ENCODE data around the gene ODAD2.

Gene ODAD2

GRCh38 chr10:27816320-27816719 is 182.6 kb downstream of the ODAD2 start:
- H3K4me3 ChIP-seq, result no peak overlapping the region
- no peaks in the 10 kb centered on the region for H3K36me3 ChIP-seq (ENCODE audit: insufficient read depth, low read length)
- H3K9ac ChIP-seq (ENCODE audit: insufficient read length), result no peak overlapping the region
- TF ChIP-seq EZH2 (IDR thresholded peaks at IDR 0.05), result no peak
- no peak for TF ChIP-seq POLR2AphosphoS5 (IDR thresholded peaks at IDR 0.05; ENCODE audit: borderline replicate concordance, low read depth, low read length)
- no peak for DNase-seq (ENCODE audit: low read depth, low spot score)
- H3K27ac ChIP-seq, result no peak overlapping the region
- H3K9me3 ChIP-seq (ENCODE audit: low read depth, low read length), result no peaks in the 10 kb centered on the region

DNA sequence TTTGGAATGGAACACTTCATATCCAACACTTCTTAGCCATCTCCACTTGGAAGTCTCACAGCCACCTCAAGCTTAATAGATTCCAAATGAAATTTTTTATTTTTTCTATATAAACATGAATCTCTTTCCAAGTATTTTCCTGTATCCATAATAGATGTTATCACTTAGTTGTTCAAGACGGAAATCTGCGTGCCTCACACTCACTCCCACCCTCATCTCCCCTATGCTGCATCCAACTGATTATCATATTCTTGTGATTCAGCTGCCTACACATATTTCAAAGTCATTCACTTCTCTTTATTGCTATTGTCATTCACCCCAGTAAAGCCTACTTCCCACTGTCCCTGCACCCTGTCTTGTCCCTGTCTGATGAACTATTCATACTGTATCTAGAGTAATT is 183.0 kb downstream of the ODAD2 start:
- H3K27ac ChIP-seq, result no peak overlapping the region
- no peaks in the 10 kb centered on the region for H3K36me3 ChIP-seq (ENCODE audit: insufficient read depth, low read length)
- DNase-seq (ENCODE audit: low read depth, low spot score), result no peak
- H3K9ac ChIP-seq (ENCODE audit: insufficient read length), result no peak overlapping the region
- H3K9me3 ChIP-seq (ENCODE audit: low read depth, low read length), result no peaks in the 10 kb centered on the region
- no peak overlapping the region for H3K4me3 ChIP-seq
- TF ChIP-seq FOXP2 (optimal IDR thresholded peaks at IDR 0.05; ENCODE audit: control extremely low read depth, extremely low read length, insufficient read depth), result no peak
- no peak for TF ChIP-seq EZH2 (IDR thresholded peaks at IDR 0.05)
- no peak for TF ChIP-seq POLR2AphosphoS5 (IDR thresholded peaks at IDR 0.05; ENCODE audit: borderline replicate concordance, low read depth, low read length)

DNA sequence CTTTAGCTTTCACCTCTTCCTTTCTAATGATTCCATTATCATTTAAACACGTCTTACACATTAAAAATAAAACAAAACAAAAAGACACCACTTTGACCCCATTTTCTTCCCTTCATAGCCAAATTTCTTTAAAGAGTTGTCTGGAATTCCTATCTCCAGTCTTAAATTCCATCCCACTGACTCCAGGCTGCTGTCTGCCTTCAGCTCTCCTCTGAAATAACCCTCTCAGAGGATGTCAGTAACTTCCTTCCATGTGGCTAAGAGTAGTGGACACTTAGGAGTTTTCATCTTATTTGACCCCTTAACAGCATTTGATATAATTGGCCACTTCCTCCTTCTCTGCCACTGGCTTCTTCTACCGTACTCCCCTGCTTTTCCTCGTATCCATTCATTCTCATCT is 183.6 kb downstream of the ODAD2 start:
- H3K4me3 ChIP-seq, result no peak overlapping the region
- H3K9ac ChIP-seq (ENCODE audit: insufficient read length), result no peak overlapping the region
- H3K36me3 ChIP-seq (ENCODE audit: insufficient read depth, low read length), result no peaks in the 10 kb centered on the region
- no peaks in the 10 kb centered on the region for H3K9me3 ChIP-seq (ENCODE audit: low read depth, low read length)
- H3K27ac ChIP-seq, result no peak overlapping the region
- no peak for DNase-seq (ENCODE audit: low read depth, low spot score)
- TF ChIP-seq FOXP2 (optimal IDR thresholded peaks at IDR 0.05; ENCODE audit: control extremely low read depth, extremely low read length, insufficient read depth), result no peak
- TF ChIP-seq EZH2 (IDR thresholded peaks at IDR 0.05), result no peak
- TF ChIP-seq POLR2AphosphoS5 (IDR thresholded peaks at IDR 0.05; ENCODE audit: borderline replicate concordance, low read depth, low read length), result no peak

GRCh38 chr10:27805180-27805579 is 193.7 kb downstream of the ODAD2 start:
- DNase-seq (ENCODE audit: low read depth, low spot score), result no peak
- Histone ChIP-seq H3K36me3 (ENCODE audit: insufficient read depth, low read length) (no peaks in the 10 kb centered on the region), H3K27ac (no peak overlapping the region), H3K9me3 (ENCODE audit: low read depth, low read length) (no peaks in the 10 kb centered on the region), H3K9ac (ENCODE audit: insufficient read length) (no peak overlapping the region), H3K4me3 (no peak overlapping the region)
- TF ChIP-seq FOXP2 (optimal IDR thresholded peaks at IDR 0.05; ENCODE audit: control extremely low read depth, extremely low read length, insufficient read depth) (no peak), EZH2 (IDR thresholded peaks at IDR 0.05) (no peak), POLR2AphosphoS5 (IDR thresholded peaks at IDR 0.05; ENCODE audit: borderline replicate concordance, low read depth, low read length) (no peak)

GRCh38 chr10:27804136-27804535 is 194.7 kb downstream of the ODAD2 start:
- no peaks in the 10 kb centered on the region for H3K36me3 ChIP-seq (ENCODE audit: insufficient read depth, low read length)
- no peak overlapping the region for H3K4me3 ChIP-seq
- no peak for DNase-seq (ENCODE audit: low read depth, low spot score)
- no peak overlapping the region for H3K27ac ChIP-seq
- no peak overlapping the region for H3K9ac ChIP-seq (ENCODE audit: insufficient read length)
- no peaks in the 10 kb centered on the region for H3K9me3 ChIP-seq (ENCODE audit: low read depth, low read length)
- TF ChIP-seq EZH2 (IDR thresholded peaks at IDR 0.05) (no peak), FOXP2 (optimal IDR thresholded peaks at IDR 0.05; ENCODE audit: control extremely low read depth, extremely low read length, insufficient read depth) (no peak), POLR2AphosphoS5 (IDR thresholded peaks at IDR 0.05; ENCODE audit: borderline replicate concordance, low read depth, low read length) (no peak)

DNA sequence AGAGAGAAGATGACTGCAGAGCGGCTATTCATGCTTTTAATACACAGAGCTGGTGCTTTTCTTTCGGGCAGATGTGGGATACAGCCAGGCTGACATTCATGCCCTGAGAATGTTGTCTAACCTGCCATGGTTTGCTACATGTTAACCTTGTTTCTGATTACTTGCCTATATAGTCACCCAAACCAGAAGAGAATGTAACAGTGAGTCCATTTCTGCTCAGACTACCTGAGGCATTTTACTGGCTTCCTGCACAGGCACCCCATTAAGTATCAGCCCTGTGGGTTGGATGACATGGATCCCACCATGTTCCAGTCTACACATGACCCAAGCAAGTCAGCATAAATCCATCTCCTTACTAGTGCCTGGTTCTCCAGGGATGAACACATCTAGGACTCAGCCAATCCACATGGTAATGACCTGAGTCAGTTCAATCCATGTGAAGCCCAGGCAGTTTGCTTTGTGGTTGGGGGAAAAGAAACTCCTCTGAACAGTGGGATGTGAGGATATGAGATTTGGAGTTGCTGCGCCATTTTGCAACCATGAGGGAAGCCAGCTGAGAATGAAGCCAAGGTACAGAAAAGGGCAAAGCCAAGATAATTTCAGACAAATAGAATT is 197.6 kb downstream of the ODAD2 start:
- Histone ChIP-seq H3K27ac (no peak overlapping the region), H3K4me3 (no peak overlapping the region), H3K9ac (ENCODE audit: insufficient read length) (no peak overlapping the region), H3K36me3 (ENCODE audit: insufficient read depth, low read length) (no peaks in the 10 kb centered on the region), H3K9me3 (ENCODE audit: low read depth, low read length) (no peaks in the 10 kb centered on the region)
- DNase-seq (ENCODE audit: low read depth, low spot score), result no peak
- TF ChIP-seq EZH2 (IDR thresholded peaks at IDR 0.05) (no peak), FOXP2 (optimal IDR thresholded peaks at IDR 0.05; ENCODE audit: control extremely low read depth, extremely low read length, insufficient read depth) (no peak)

- H3K36me3 ChIP-seq (ENCODE audit: insufficient read depth, low read length), result no peaks in the 10 kb centered on the region
- no peak for DNase-seq (ENCODE audit: low read depth, low spot score)
- no peak for TF ChIP-seq POLR2AphosphoS5 (IDR thresholded peaks at IDR 0.05; ENCODE audit: borderline replicate concordance, low read depth, low read length)
- no peak for TF ChIP-seq FOXP2 (optimal IDR thresholded peaks at IDR 0.05; ENCODE audit: control extremely low read depth, extremely low read length, insufficient read depth)
- TF ChIP-seq EZH2 (IDR thresholded peaks at IDR 0.05), result no peak
- H3K9me3 ChIP-seq (ENCODE audit: low read depth, low read length), result no peaks in the 10 kb centered on the region
- H3K4me3 ChIP-seq, result no peak overlapping the region
- no peak overlapping the region for H3K9ac ChIP-seq (ENCODE audit: insufficient read length)
- no peak overlapping the region for H3K27ac ChIP-seq
These were observed 199.8 kb downstream of the ODAD2 start for GRCh38 chr10:27799046-27799445.

- TF ChIP-seq POLR2AphosphoS5 (IDR thresholded peaks at IDR 0.05; ENCODE audit: borderline replicate concordance, low read depth, low read length) (no peak), FOXP2 (optimal IDR thresholded peaks at IDR 0.05; ENCODE audit: control extremely low read depth, extremely low read length, insufficient read depth) (no peak), EZH2 (IDR thresholded peaks at IDR 0.05) (no peak)
- H3K9me3 ChIP-seq (ENCODE audit: low read depth, low read length), result no peaks in the 10 kb centered on the region
- no peak overlapping the region for H3K9ac ChIP-seq (ENCODE audit: insufficient read length)
- no peak overlapping the region for H3K27ac ChIP-seq
- DNase-seq (ENCODE audit: low read depth, low spot score), result no peak
- no peaks in the 10 kb centered on the region for H3K36me3 ChIP-seq (ENCODE audit: insufficient read depth, low read length)
- no peak overlapping the region for H3K4me3 ChIP-seq
These were observed 204.7 kb downstream of the ODAD2 start for GRCh38 chr10:27794157-27794556.

DNA sequence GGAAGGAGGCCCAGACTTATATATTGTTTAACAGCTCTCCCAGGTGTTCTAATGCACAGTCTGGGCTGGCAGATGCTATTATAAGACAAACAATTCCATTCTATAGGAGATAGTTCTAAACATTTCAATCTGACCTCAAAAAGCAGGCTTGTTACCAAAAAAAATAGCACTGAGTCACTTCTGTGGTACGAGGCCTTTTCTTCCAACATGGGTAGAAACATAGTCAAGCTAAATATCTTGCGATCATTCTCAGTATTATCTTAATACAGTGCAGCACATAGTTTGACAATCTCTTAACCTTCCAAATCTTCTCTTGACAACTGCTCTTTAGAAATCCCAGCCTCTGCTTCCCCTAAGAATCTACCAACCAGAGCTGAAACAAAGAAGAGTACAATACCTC is 206.7 kb downstream of the ODAD2 start:
- DNase-seq (ENCODE audit: low read depth, low spot score), result no peak
- no peak overlapping the region for H3K27ac ChIP-seq
- H3K4me3 ChIP-seq, result no peak overlapping the region
- TF ChIP-seq POLR2AphosphoS5 (IDR thresholded peaks at IDR 0.05; ENCODE audit: borderline replicate concordance, low read depth, low read length), result no peak
- TF ChIP-seq FOXP2 (optimal IDR thresholded peaks at IDR 0.05; ENCODE audit: control extremely low read depth, extremely low read length, insufficient read depth), result no peak
- TF ChIP-seq EZH2 (IDR thresholded peaks at IDR 0.05), result no peak
- H3K9ac ChIP-seq (ENCODE audit: insufficient read length), result no peak overlapping the region
- no peaks in the 10 kb centered on the region for H3K36me3 ChIP-seq (ENCODE audit: insufficient read depth, low read length)
- no peaks in the 10 kb centered on the region for H3K9me3 ChIP-seq (ENCODE audit: low read depth, low read length)
